GM21529 (cell line): ENCODE measurements around the gene RPL7A.
"Not testable (repeated sequence)": the region's sequence is repeated elsewhere in the genome, so short reads cannot be mapped to it uniquely, and the experiment has no call there.

Experiments used
- ATAC-seq: cut with Tn5 transposase; IDR thresholded peaks from one replicate; pipeline ENCODE4 v1.9.1; 2021; ENCODE audit not compliant: unreplicated experiment

Gene RPL7A

DNA sequence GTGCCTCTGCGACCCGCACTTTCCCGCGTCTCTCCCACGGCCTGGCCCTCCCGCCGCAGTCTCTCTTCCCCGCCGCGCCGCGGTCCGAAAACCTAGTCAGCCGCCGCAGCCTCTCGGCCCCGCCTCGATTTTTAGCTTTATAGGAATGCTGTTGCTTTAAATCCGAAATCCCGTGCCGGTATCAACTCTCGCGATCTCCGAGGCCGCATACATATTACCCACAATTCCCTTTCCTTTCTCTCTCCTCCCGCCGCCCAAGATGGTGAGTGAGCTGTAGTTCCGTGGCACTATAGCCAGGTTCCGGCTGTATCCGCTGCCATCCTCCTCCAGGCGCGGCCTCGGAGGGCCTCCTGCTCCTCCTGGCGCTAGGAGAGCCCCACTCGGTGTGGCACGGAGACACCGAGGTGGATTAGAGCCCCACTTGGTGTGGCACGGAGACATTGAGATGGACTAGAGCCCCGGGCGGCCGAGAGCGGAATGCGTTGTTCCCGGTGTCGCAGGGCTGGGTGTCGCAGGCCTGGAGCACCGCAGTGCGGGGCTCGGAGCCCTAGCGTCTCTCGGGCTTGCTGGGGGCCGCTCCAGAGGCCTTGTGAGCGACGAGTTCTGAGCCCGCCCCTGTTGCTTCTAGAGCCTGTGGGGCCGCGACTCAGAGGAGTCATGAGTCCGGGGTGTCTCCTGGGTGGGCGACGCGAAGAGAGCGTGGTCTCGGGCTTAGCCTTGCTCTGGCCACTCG lies at the start of gene RPL7A, which contains the start of gene MED22:
RPL7A (plus strand) TSS at position 234 of the 733 bp plus-strand sequence; CDS start at position 260, 26 bp downstream.
MED22 (minus strand) TSS at position 147 of the 733 bp plus-strand sequence. CDS start 1,469 bp downstream, outside the sequence.
- ATAC-seq: peak; percentile 73

DNA sequence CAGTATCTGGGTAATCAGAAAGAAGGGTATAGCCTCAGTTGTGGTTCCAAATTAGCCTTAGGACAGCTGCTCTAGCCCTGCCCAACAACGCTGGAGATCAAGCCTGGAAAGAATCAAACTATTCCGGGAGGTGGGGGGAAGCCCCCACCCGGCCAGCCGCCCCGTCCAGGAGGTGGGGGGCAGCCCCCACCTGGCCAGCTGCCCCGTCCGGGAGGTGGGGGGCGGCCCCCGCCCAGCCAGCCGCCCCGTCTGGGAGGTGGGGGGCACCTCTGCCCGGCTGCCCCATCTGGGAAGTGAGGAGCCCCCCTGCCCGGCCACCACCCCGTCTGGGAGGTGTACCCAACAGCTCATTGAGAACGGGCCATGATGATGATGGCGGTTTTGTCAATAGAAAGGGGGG lies 48.0 kb upstream of the RPL7A start:
- not testable (repeated sequence) for ATAC-seq

DNA sequence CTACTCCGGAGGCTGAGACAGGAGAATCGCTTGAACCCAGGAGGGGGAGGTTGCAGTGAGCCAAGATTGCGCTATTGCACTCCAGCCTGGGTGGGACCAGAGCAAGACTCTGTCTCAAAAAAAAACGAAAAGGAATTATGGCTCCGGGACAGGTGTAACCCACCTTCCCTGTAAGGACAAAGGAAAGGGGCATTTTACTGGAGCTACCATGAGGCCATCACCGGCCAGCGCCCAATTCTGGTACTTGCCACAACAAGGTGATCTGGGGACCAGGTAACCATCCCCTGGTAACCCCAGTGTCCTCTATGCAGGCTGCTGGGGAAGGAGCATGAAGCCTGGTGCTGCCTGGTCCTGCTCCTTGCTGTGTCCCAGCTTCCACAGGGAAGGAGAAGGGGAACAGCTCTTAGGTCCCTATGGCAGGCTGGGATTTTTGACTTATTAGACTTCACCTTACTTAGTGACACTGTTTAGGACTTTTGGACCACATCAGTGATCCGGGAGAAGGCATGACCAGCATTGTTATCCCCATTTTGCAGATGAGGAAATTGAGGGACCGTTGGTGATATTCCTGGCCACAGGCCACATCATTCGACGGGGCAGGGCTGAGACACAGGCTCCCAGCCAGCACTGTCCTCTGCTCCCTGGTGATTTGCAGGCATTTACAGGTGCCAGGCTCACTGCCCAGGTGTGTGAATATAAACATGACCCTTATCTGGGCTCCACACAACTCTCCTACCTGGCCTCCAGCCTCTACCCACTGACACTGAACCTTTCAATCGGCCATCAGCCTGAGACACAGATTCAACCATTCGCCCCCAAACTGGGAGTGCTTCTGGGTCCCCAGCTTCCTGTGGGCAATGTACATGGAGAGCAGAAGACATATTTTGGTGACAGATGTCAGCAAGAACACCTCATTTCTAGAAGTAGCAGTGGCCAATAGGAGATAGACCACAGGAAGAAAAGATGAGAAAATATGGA lies 46.5 kb upstream of the RPL7A start:
- ATAC-seq: no peak

DNA sequence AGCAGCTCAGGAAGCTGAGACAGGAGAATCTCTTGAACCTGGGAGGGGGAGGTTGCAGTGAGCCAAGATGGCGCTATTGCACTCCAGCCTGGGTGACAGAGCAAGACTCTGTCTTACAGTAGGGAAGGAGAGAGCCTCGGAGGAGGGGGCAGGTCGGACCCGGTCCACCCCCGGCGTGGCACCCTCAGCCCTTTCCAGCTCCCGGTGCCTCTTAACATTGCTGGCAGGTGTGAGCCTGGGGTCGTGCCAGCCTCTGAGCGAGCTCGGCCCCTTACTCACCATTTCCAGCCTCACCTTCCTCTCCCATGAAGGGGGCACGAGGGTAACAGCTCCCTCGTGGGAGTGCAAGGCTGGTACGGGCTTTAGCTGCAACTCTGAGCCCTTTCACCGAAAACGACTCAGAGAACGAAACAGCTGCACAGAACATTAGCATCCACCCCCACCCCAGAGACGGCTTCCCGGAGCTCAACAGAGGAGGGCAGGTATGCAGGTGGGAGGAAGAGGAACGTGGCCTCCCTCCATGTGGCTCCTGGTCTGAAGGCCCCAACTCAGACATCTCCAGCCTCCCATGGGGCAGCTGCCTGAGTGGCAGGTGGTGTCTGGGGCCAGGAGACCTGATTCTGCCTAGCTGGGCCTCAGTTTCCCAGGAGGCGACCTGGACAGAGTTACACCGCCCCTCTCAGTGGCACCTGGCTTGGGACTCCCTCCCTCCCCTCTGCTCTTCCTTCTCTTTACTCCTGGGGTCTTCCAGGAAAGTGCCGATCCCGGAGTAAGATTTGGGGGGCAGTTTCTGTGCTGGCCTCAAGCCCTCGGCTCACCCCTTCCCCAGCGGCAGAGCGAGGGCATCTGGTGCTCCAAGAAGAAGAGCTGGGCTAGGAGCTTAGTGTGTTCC lies 44.5 kb upstream of the RPL7A start:
- no peak for ATAC-seq

DNA sequence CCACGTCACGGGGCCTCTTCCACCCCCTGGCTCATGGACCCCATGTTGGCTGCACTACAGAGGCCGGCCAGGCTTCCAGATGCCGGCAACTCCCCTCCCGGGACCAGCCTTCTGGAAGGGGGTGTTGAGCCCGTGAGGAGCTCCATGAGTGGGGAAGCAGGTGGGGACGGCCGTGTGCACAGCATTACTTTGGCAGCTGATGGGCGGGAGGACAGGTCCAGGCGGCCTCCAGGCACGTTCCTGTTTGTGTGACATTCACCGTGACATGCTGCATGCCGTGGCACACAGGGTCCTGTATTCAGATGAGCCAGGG lies 43.9 kb upstream of the RPL7A start:
- no peak for ATAC-seq

DNA sequence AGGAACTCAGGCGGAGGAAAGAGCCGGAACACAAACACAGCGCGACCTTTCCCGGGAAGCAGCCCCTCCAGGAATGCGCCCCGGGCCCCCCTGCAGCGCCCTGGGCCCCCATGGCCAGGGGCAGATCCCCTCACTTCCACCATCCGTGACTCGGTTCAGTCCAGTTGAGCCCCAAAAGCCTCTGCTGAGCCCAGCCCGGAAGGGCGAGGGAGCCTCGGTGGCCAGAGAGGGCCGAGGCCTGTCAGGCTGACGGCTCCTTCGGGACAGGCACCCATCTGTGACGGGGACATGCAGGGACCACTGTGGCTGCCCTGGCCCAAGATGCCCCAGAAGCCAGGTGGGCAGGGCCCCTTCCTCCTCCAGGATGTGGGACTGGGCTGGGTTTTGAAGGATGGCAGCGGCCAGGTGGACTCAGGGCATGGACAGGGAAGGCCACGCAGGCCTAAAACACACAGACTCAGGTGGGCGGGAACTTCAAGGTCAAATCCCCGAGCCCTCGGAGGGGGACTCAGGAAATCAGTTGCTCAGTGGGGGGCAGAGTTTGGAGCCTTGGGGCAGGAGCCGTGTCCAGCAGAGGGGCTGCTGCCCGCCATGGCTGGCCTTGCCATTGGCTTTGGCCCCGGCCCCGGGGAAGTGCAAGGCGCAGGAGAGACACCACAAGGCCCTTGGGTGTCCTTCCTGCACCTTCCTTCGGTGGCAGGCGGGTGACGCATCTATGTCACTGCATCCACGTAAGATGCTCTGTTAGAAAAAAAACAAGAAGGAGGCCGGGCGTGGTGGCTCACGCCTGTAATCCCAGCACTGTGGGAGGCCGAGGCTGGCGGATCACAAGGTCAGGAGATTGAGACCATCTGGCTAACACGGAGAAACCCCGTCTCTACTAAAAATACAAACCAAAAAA lies 43.3 kb upstream of the RPL7A start:
- no peak for ATAC-seq

DNA sequence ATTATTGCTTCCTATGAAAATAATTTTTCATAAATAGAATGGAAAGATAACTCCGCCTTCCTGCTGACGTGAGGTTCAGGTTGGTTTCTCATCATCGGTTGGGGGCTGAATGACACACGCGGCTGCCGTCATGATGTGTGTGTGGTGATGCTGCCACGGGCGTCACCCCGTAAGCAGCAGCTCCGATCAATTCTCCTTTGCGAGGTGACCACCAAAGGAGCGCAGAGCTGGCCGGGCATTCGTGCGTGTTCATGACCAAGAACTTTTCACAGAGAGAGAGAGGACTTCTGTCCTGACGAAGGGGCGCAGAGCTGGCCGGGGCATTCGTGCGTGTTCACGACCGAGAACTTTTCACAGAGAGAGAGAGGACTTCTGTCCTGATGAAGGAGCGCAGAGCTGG lies 42.3 kb upstream of the RPL7A start:
- no peak for ATAC-seq

DNA sequence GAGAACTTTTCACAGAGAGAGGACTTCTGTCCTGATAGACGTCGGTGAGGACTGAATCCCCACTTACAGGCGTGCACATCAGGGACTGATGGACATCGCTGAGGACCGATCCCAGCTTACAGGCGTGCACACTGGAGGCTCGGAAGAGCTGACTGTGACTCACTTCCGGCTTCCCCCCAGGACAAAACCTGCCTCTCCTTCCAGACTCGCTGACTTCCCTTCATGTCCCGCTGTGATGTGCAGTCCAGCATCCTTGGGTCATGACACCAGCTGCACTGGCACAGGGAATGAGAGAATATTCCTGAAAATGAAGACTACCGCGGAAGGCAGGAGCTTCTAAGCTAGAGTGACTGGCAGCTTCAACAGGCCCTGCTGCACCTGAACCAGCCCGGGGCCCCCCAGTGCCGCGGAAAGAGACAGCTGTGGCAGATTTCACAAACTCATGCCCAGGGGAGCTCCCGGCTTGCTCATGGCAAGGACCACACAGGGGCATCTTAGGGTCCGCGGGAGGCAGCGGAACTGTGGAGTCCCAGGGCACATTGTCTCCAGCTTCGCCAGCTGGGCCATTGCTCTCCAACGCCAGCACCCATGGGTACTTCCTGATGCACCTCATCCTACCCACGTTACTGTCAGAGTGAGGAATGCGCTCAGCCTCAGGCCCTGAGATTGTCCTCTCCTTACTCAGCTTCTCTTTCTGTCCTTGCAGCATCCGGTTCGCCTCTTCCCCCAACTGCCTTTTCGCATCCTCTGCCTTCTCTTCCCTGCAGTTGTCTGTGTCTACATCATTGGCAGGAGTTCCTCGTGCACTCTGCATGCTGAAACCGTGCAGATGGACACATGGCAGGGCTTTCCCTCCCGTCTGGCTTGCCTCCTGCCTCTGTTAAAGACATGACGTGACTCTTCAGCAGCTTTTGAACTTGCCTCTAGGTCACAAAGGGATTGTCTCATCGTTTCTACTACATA lies 41.5 kb upstream of the RPL7A start:
- no peak for ATAC-seq

DNA sequence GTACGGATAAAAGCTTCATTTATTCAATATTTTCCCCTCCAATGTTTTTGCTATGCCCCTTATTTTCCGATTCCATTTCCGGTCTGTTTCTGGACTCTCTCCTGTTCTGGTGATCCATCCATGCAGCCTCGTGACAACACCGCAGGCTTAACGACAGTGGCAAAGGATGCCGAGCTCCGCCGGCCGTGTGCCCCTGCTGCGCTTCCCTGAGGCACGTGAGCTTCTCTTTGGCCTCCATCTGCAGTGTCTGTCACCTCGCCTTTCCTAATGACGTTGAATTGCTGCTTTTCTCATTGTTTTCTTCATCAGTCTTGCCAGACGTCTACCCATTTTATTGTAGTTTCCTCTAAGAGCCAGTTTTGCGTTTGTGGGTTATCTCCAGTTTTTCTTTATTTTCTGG lies 40.7 kb upstream of the RPL7A start:
- no peak for ATAC-seq

DNA sequence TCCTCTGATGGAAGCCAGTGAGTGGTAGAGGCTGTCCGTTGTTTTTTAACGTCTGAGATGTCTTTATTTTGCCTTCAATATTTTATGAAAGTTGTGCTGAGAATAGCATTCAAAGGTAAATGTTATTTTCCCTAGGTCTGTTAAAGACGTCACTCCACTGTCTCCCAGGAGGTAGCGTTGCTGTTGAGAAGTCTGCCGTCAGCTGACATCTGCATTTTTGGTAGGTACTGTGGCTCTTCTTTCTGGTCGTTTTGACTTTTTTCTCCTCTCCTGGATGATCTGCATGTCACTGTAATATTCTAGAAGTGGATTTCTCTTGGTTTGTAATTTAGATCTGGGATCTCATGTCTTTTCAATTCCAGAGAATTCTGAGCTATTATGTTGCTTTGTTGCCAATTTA lies 38.4 kb upstream of the RPL7A start:
- ATAC-seq: no peak

DNA sequence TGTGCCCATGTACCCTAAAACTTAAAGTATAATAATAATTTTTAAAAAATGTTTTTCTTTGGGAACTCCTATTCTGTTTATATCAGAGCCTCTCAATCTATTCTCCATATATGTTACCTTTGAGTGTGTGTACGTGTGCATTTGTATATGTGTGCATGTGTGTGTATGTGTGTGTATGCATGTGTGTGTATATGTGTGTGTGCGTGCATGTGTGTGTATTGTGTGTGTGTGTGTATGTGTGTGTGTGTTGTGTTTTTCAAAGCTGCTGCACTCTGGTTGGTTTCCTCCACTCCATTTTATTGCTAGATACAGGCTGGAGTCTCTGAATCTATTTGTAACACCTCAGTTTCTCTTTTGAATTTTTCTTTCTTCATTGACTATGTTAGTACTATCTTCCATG lies 32.0 kb upstream of the RPL7A start:
- ATAC-seq: no peak

DNA sequence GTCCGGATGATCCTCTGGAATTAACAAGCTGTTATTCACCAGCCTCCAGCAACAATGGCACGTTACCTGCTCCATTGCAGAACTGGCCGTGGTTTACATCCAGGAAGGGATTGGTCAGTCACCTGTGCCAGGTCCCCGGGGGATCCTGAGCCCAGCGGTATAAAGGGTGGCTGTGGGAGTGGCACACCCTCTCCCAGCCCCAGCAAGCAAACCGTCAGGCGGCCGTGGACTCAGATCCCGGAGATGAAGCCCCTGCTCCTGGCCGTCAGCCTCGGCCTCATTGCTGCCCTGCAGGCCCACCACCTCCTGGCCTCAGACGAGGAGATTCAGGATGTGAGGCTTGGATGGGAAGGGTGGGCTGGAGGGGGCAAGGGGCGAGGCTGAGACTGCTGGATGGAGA lies 30.5 kb upstream of the RPL7A start:
- not testable (repeated sequence) for ATAC-seq

DNA sequence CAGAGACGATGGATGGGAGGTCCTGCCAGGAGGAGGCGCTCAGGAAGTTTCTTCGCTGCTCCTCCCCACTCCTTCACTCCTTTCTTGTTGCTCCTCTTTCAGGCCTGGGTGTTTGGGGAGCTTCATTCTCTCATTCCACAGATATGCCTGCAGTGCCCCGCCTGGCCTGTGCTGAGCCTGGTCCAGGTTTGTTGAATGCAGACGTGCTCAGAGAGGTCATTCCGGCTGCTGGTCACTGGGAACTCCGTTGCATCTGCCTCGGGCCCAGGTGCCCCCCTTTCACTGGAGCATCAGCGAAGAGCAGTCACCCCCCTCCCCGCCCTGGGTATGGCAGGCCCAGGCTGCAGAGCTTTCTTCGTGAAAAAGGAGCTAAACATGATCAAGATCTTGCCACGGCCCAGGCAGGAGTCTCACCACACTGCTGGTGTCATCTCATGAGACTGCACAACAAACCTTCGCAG lies 27.6 kb upstream of the RPL7A start:
- ATAC-seq: no peak

DNA sequence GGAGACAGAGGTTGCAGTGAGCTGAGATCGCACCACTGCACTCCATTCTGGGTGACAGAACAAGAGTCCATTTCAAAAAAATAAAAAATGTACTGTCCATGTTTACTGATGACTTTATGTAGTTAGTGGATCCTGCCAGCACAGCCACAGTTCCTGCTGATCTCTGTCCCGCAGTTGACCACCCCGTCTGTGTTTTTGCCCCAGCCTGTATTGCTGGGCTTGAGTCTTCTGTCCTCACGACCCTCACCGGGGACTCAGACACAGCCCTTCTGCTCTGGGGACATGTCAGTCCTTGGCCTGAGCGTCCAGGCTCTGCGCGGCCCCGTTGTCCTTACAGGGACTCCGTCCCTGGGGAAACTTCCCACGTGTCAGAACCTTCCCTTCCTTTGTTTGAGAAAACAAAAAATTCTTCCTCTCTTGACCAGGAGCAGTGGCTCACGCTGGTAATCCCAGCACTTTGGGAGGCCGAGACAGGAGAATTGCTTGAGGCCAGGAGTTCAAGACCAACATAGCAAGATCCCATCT lies 26.5 kb upstream of the RPL7A start:
- no peak for ATAC-seq

DNA sequence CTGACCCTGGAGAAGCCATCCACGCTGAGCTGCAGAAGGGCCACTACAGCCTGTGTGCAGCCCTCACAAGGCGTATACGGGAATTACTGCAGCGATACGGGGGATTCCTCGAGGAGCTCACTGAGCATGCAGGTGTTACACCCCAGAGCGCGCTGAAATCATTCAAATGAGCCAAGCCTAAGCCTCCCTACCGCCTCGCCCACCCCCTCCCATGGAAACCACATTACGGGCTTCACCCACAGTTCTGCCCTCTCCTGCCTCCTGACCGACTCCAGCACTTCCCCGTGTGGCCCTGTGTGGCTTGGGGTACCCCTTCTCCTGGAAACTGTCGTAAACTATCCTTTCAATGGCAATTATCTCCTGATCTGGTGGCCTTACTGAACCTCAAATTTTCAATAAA lies 25.3 kb upstream of the RPL7A start:
- no peak for ATAC-seq

DNA sequence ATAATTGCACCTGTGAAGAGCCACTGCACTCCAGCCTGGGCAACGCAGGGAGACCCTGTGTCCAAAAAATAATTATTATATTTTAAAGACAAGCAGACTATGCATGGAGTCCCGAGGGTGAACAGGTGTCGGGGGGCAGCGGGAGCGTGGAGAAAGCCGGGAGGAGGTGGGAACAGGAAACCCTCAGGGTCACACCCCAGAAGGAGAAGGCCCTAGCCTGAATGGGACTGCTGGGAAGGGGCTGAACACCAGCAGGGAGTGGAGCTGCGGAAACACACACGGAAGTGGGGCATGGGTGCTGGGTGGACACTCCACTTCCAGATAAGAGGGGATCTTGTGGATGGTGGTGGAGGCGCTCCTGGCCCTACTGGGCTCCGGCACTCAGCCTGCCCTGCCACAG lies 24.8 kb upstream of the RPL7A start:
- no peak for ATAC-seq

DNA sequence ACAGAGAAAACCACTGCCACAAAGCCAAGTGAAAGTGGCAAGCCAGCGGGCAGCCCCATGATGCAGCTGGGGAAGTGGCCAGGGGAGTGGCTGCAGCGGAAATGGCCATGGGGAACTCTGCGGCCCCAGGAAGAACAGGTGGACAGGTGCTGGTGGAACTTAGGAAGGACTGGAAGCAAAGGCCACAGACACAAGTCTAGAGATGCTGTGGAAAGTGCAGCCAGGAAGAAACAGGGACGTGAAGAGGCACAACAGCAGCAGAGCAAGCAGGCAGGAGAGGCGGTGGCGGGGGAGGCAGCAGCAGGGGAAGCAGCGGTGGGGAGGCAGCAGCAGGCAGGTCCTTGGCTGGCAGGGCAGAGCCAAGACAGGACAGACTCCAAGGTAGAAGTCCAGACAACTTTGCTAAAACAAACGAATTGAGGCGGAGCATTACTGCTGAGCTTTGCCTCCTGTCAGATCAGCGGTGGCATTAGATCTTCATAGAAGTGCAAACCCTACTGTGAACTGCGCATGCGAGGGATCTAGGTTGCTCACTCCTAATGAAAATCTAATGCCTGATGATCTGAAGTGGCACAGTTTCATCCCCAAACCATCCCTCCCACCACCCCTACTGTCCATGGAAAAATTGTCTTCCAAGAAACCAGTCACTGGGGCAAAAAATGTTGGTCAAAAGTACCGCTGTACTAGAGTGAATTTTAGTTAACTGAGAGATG lies 23.9 kb upstream of the RPL7A start:
- ATAC-seq: no peak

DNA sequence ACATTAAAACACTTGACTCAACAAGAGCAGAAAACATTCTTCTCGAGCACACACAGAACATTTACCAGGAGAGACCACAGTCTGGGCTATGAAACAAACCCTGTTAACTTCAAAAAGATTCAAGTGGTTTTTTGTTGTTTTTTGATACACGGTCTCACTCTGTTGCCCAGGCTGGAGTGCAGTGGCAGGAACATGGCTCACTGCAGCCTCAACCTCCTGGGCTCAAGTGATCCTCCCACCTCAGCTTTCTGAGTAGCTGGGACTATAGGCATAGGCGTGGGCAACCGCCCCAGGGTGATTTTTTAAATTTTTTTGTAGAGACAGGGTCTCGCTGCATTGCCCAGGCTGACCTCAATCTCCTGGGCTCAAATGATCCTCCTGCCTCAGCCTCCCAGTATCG lies 21.0 kb upstream of the RPL7A start:
- not testable (repeated sequence) for ATAC-seq
